NB4 (cell line): ENCODE results near the gene IL17A.

Experiments
- CTCF ChIP-seq: IDR thresholded peaks from one replicate; pipeline ENCODE4 v1.5.1; 2012; ENCODE audit warnings: low read depth, low read length
- MYC ChIP-seq: IDR thresholded peaks from 2 replicates; pipeline ENCODE4 v1.6.1; 2011; ENCODE audit warnings: low read depth, low read length

- TF ChIP-seq CTCF (no peak), MYC (no peak)
These were observed 46.8 kb downstream of the IL17A start for GRCh38 chr6:52233005-52233404.
